Epithelial cell of proximal tubule (primary cell): ENCODE measurements around the gene RUNX2. TPM values are rescaled to one million over a fixed set of nuclear protein-coding genes. Genes with fewer than 3 reads are reported as not detected.

Experiments used
- DNase-seq: peaks from one replicate; pipeline ENCODE4 v3.0.0-alpha.2; 2011; ENCODE audit warnings: low read depth
- H3K4me3 ChIP-seq: 2 replicates; pipeline ENCODE4 v1.5.1; 2011; ENCODE audit warnings: low read depth, mild to moderate bottlenecking, low read length
- total RNA-seq: library from RNA; depleted of rRNA; stranded (reverse); fragments of >200 nt; gene quantifications from 2 replicates; pipeline ENCODE4 v1.2.3, GENCODE V29; 2015
- TF ChIP-seq, protein P1 (sequence below): conservative IDR thresholded peaks from 2 replicates; pipeline ENCODE4 v1.5.1; 2012; ENCODE audit warnings: low read depth, mild to moderate bottlenecking, low read length

RUNX2 gene
- total RNA-seq, 1 donor from 2014 or later, result 13.1 TPM

DNA sequence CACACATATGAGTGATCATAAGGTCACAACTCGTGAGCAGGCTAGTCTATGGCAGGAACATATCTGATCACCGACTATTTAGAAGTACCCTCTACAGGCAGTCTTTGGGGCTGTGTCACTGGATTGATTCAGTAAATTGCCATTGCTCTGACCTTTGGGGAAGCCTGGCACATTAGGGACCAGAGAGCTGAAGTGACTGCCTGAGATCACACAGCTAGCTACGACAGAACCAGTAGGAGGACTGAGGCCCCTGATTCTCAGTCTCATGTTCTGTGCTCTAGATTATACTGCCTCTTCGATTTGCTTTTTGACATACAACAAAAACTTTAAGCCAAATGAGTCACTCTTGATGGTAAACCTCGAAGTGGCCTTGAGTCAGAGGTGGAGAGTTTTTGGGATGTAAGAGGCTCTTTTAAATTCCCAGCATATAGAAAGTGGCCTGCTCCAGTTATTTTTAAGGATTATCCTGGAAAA lies 297.1 kb downstream of the RUNX2 start:
- TF ChIP-seq, protein P1, sequence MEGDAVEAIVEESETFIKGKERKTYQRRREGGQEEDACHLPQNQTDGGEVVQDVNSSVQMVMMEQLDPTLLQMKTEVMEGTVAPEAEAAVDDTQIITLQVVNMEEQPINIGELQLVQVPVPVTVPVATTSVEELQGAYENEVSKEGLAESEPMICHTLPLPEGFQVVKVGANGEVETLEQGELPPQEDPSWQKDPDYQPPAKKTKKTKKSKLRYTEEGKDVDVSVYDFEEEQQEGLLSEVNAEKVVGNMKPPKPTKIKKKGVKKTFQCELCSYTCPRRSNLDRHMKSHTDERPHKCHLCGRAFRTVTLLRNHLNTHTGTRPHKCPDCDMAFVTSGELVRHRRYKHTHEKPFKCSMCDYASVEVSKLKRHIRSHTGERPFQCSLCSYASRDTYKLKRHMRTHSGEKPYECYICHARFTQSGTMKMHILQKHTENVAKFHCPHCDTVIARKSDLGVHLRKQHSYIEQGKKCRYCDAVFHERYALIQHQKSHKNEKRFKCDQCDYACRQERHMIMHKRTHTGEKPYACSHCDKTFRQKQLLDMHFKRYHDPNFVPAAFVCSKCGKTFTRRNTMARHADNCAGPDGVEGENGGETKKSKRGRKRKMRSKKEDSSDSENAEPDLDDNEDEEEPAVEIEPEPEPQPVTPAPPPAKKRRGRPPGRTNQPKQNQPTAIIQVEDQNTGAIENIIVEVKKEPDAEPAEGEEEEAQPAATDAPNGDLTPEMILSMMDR, result no peak
- DNase-seq, result no peak
- no peak overlapping the region for H3K4me3 ChIP-seq

- DNase-seq, result no peak
- TF ChIP-seq, protein P1, result no peak
- H3K4me3 ChIP-seq, result no peak overlapping the region
Observed at GRCh38 chr6:45626087-45626891, 298.2 kb downstream of the RUNX2 start.

- peak; percentile 52 for DNase-seq
Observed at GRCh38 chr6:45630314-45630713, 302.2 kb downstream of the RUNX2 start.

DNA sequence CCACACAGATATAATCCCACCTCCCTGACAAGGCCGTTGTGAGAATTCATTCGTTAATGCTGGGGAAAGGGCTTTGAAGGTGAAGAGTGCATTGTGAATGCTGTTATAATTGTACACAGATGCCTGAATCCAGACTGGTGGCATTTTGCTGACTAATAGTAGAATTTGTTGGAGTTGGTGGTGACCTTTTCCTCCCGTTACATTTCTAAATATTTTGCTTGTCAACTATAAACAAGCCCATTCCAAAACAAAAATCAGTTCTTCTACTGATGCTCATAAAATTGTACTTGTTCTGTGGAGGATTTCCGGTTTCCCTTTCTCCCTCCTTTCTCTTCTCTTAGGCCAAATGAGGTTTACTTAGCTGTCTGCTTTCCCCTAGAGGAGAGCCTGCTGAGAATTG lies 302.7 kb downstream of the RUNX2 start:
- no peak overlapping the region for H3K4me3 ChIP-seq
- TF ChIP-seq, protein P1, result no peak
- no peak for DNase-seq

More at GRCh38 chr6:45630314-45630713, 302.2 kb downstream of the RUNX2 start:
- TF ChIP-seq, protein P1, result no peak
- H3K4me3 ChIP-seq, result no peak overlapping the region

GRCh38 chr6:45631396-45631795 lies 303.3 kb downstream of the RUNX2 start:
- no peak overlapping the region for H3K4me3 ChIP-seq
- no peak for DNase-seq
- TF ChIP-seq, protein P1, result no peak

DNA sequence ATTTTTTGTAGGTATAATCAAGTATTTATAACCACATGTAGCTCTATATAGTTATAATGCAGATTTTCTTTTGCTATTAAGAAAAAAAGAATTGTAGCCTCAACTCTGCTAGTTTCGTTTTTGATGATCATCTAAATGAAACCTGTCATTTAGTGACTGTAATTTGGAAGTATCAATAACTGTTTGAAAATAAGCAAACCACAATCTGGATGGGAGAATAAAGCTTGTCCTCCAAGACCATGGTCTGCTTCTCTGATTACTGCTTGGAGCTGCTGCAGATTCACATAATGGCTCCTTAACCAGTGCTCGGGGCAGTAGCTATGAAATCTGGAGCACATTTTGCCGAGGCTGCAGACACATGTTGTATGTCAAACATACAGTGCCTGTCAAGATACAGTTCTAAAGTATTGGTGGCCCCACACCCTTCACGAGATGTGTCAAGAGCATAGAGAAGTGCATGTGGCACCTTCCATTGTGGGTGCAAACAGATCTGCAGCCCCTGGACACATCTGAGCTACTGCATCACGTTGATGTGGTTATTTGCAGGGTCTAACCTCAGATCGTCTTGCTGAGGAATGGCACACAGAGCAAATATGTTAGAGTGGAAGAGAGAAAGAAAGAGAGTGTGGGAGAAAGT lies 305.3 kb downstream of the RUNX2 start:
- H3K4me3 ChIP-seq, result no peak overlapping the region
- TF ChIP-seq, protein P1, result no peak
- no peak for DNase-seq
